GM12801 (cell line): ENCODE measurements around the gene EPN1.
"Not testable (repeated sequence)": the region's sequence is repeated elsewhere in the genome, so short reads cannot be mapped to it uniquely, and the experiment has no call there.

ENCODE experiments used
- CTCF ChIP-seq: IDR thresholded peaks from one replicate; pipeline ENCODE4 v1.5.1; 2011; ENCODE audit warnings: control low read depth; ENCODE audit not compliant: insufficient read length; ENCODE audit errors: extremely low read depth

Gene EPN1

GRCh38 chr19:55753401-55753800 is 78.4 kb downstream of the EPN1 start:
- no peak for TF ChIP-seq CTCF

- TF ChIP-seq CTCF: not testable (repeated sequence)
Measured at GRCh38 chr19:55758797-55759196, 83.8 kb downstream of the EPN1 start, which contains the start of gene RFPL4A. RFPL4A (plus strand) TSS chr19:55759097; CDS start chr19:55761801, 2,704 bp downstream.
